ENCODE measurements around the gene PCTP.

- no peak for TF ChIP-seq CTCF (IDR thresholded peaks at IDR 0.05)
- TF ChIP-seq POLR2A (IDR thresholded peaks at IDR 0.05), result no peak
Observed at GRCh38 chr17:55723488-55723848, 27.4 kb upstream of the PCTP start.
